Measurements from ENCODE around the gene HAP1. TPM values are rescaled to one million over a fixed set of nuclear protein-coding genes. Genes with fewer than 3 reads are reported as not detected.

Gene HAP1
- total RNA-seq, 1 donor from 2014 or later = 0.45 TPM

- DNase-seq (ENCODE audit: low spot score in 2 of 2, unreplicated experiment in 2 of 2) = no peak
- no peak for TF ChIP-seq CTCF (IDR thresholded peaks at IDR 0.05; ENCODE audit: unreplicated experiment)
- H3K36me3 Mint-ChIP-seq = peaks cover 9% of the 10 kb centered on the region
- H3K27me3 Mint-ChIP-seq (ENCODE audit: low read depth) = no peaks in the 10 kb centered on the region
- H3K4me1 Mint-ChIP-seq = peaks cover 7% of the 10 kb centered on the region
- H3K27ac Mint-ChIP-seq = no peak overlapping the region
- no peak overlapping the region for H3K4me3 Mint-ChIP-seq
- no peaks in the 10 kb centered on the region for H3K9me3 Mint-ChIP-seq
Observed at GRCh38 chr17:41697122-41697962, 37.1 kb downstream of the HAP1 start.

GRCh38 chr17:41695954-41696757 is 38.3 kb downstream of the HAP1 start:
- TF ChIP-seq CTCF (IDR thresholded peaks at IDR 0.05; ENCODE audit: unreplicated experiment) = peak; percentile 92
- Mint-ChIP-seq H3K27ac (no peak overlapping the region), H3K4me3 (no peak overlapping the region)

GRCh38 chr17:41695134-41695661 is 39.2 kb downstream of the HAP1 start:
- no peak overlapping the region for H3K4me3 Mint-ChIP-seq
- no peak for TF ChIP-seq CTCF (IDR thresholded peaks at IDR 0.05; ENCODE audit: unreplicated experiment)
- peaks cover 9% of the 10 kb centered on the region for H3K4me1 Mint-ChIP-seq
- no peak for DNase-seq (ENCODE audit: low spot score in 2 of 2, unreplicated experiment in 2 of 2)
- no peaks in the 10 kb centered on the region for H3K9me3 Mint-ChIP-seq
- no peaks in the 10 kb centered on the region for H3K27me3 Mint-ChIP-seq (ENCODE audit: low read depth)
- no peak overlapping the region for H3K27ac Mint-ChIP-seq
- peaks cover 19% of the 10 kb centered on the region for H3K36me3 Mint-ChIP-seq

More at GRCh38 chr17:41695954-41696757, 38.3 kb downstream of the HAP1 start:
- Mint-ChIP-seq H3K36me3 (peaks cover 13% of the 10 kb centered on the region), H3K9me3 (no peaks in the 10 kb centered on the region), H3K4me1 (peaks cover 7% of the 10 kb centered on the region), H3K27me3 (ENCODE audit: low read depth) (no peaks in the 10 kb centered on the region)
- peak; percentile 64 to 71 for DNase-seq (ENCODE audit: low spot score in 2 of 2, unreplicated experiment in 2 of 2)

- Mint-ChIP-seq H3K4me1 (peaks cover 17% of the 10 kb centered on the region), H3K36me3 (peaks cover 26% of the 10 kb centered on the region)
Observed at GRCh38 chr17:41692722-41693521, 41.5 kb downstream of the HAP1 start.

More at GRCh38 chr17:41692722-41693521, 41.5 kb downstream of the HAP1 start:
- peak overlapping the region; percentile 4 for H3K27ac Mint-ChIP-seq
- H3K9me3 Mint-ChIP-seq = no peaks in the 10 kb centered on the region
- no peaks in the 10 kb centered on the region for H3K27me3 Mint-ChIP-seq (ENCODE audit: low read depth)
- TF ChIP-seq CTCF (IDR thresholded peaks at IDR 0.05; ENCODE audit: unreplicated experiment) = no peak
- H3K4me3 Mint-ChIP-seq = no peak overlapping the region
- no peak for DNase-seq (ENCODE audit: low spot score in 2 of 2, unreplicated experiment in 2 of 2)
